Mucosa of rectum (tissue), 2 donors: ENCODE data around the gene LONRF3.

ENCODE experiments used
- H3K27ac ChIP-seq, 2 donors: one replicate each; pipeline ENCODE4 v1.7.0; 2013; ENCODE audit warnings: inconsistent platforms in 2 of 2, low read depth in 2 of 2, low read length in 2 of 2
- H3K27me3 ChIP-seq, 2 donors: one replicate each; pipeline ENCODE4 v1.7.0; 2013; ENCODE audit warnings: low read length in 2 of 2; ENCODE audit not compliant: control insufficient read depth in 2 of 2, insufficient read depth in 2 of 2
- H3K36me3 ChIP-seq, 2 donors: one replicate each; pipeline ENCODE4 v1.7.0; 2013; ENCODE audit warnings: low read length in 2 of 2; ENCODE audit not compliant: control insufficient read depth in 2 of 2, insufficient read depth in 2 of 2
- H3K4me1 ChIP-seq, 2 donors: one replicate each; pipeline ENCODE4 v1.7.0; 2013; ENCODE audit warnings: low read length in 2 of 2, mild to moderate bottlenecking in 1 of 2; ENCODE audit not compliant: control insufficient read depth in 2 of 2, insufficient read depth in 2 of 2
- H3K4me3 ChIP-seq, 2 donors: one replicate each; pipeline ENCODE4 v1.7.0; 2013; ENCODE audit warnings: low read length in 2 of 2
- H3K9ac ChIP-seq, 2 donors: one replicate each; pipeline ENCODE4 v1.7.0; 2013; ENCODE audit warnings: low read length in 2 of 2, low read depth in 1 of 2, mild to moderate bottlenecking in 1 of 2
- H3K9me3 ChIP-seq, 2 donors: one replicate each; pipeline ENCODE4 v1.7.0; 2013; ENCODE audit warnings: low read length in 2 of 2; ENCODE audit not compliant: control insufficient read depth in 2 of 2
- donor health status: healthy.
- donor health status: Normal muscosa, but diverticular disease.

The LONRF3 gene

DNA sequence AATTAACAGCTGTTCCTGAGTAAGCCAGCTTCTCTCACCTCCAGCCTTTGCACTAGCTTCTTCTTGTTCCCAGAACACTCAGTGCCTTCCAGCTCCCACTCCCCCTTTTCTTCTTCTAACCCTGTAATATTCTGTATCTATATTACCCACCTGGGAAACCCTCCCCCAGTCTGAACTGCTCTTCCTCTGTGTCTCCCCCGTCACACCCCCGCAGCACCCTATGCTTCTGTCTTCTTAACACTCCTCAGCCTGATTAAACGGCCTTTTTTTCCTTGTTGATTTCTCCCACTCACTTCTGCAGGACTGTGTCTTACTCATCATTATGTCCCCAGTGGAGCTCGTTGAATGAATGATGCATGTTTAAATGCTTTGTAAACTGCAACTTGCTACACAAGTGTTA lies 9.0 kb upstream of the LONRF3 start:
- Histone ChIP-seq H3K4me3 (no peak overlapping the region), H3K4me1 (peaks cover 0 to 2% of the 10 kb centered on the region in 2 donors), H3K27me3 (no peaks in the 10 kb centered on the region), H3K36me3 (no peaks in the 10 kb centered on the region), H3K9me3 (no peaks in the 10 kb centered on the region), H3K27ac (no peak overlapping the region), H3K9ac (no peak overlapping the region)

DNA sequence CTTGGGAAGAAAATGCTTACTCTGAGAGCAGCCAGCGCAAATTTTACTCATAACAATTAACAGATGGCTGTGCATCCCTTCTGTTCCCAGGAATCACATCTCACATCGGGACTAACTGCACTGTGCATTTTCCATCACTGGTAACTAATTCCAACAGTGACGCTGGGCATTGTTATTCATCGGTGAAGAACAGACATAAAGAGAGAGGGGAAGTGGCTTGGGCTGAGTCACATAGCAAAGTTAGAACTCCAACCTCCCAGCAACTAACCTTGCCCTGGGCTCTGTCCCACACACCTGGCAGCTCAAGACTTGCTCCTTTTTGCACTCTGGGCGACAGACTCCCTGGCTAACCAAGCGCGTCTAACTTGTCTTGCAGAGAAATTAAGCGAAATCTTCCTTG lies 6.4 kb upstream of the LONRF3 start:
- Histone ChIP-seq H3K4me3 (no peak overlapping the region), H3K9me3 (no peaks in the 10 kb centered on the region), H3K9ac (no peak overlapping the region), H3K27ac (no peak overlapping the region), H3K36me3 (no peaks in the 10 kb centered on the region), H3K4me1 (peaks cover 0 to 2% of the 10 kb centered on the region in 2 donors), H3K27me3 (peaks cover under 1 to 5% of the 10 kb centered on the region in 2 donors)

DNA sequence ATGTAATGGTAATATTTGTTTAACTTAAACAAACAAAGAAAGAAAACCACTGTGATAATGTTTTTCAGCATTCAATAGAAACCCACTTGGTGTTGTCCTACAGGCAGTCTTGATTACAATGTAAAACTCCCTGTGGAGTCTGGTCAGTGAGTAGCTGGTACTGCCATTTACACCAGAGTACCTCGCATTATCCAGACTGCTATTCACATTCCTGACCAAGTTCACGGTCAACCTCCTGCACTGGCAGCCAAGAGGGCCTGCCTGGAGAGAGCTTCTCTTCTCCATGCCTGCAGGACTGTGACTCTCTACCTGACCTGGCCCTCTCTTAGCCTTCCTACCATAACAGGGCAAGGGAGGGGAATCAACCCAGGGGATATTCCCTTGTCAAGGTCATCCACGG lies 2.9 kb upstream of the LONRF3 start:
- H3K4me1 ChIP-seq: peaks cover 3 to 8% of the 10 kb centered on the region in 2 donors
- H3K9ac ChIP-seq: no peak overlapping the region
- H3K36me3 ChIP-seq: no peaks in the 10 kb centered on the region
- H3K9me3 ChIP-seq: no peaks in the 10 kb centered on the region
- peaks cover 4 to 9% of the 10 kb centered on the region in 2 donors for H3K27me3 ChIP-seq
- H3K4me3 ChIP-seq: no peak overlapping the region
- H3K27ac ChIP-seq: no peak overlapping the region

DNA sequence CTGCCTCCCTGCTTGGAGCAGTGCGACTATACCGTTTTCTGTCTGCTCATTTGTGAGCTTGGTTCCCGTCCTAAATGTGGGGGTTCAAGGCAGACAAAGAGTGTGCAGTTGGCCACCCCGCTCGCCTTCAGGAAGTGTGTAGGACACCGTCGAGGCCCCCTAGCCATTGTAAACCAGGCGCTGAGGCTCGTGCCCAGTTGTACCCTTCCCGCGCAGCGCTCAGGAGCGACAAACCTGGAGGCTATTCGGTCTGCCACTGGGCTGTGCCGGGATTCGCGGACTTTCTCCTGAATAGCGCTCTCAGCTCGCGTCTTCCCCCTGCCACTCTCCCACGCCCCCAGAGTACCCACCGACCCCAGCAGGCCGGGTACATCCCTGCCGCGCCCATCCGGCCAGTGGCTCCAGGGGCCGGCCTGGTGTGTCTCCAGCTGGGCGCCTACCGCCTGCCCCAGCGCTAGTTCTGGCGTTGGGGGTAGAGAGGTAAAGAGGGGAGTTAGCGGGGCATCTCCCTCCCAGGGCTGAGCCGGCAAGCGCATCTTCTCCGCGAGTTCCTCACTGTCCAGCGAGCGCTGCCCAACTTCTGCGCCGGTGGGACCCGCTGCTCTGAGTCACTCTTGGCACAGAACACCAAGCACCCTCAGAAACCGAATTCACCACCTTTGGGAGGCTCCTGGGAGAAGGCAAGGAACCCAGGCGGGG lies 880 bp upstream of the LONRF3 start:
- H3K27ac ChIP-seq: no peak overlapping the region
- no peaks in the 10 kb centered on the region for H3K36me3 ChIP-seq
- H3K9me3 ChIP-seq: no peaks in the 10 kb centered on the region
- peaks cover 4 to 9% of the 10 kb centered on the region in 2 donors for H3K27me3 ChIP-seq
- H3K4me3 ChIP-seq: peak overlapping the region; percentile 51 to 71
- H3K4me1 ChIP-seq: peaks cover 3 to 12% of the 10 kb centered on the region in 2 donors
- no peak overlapping the region for H3K9ac ChIP-seq

DNA sequence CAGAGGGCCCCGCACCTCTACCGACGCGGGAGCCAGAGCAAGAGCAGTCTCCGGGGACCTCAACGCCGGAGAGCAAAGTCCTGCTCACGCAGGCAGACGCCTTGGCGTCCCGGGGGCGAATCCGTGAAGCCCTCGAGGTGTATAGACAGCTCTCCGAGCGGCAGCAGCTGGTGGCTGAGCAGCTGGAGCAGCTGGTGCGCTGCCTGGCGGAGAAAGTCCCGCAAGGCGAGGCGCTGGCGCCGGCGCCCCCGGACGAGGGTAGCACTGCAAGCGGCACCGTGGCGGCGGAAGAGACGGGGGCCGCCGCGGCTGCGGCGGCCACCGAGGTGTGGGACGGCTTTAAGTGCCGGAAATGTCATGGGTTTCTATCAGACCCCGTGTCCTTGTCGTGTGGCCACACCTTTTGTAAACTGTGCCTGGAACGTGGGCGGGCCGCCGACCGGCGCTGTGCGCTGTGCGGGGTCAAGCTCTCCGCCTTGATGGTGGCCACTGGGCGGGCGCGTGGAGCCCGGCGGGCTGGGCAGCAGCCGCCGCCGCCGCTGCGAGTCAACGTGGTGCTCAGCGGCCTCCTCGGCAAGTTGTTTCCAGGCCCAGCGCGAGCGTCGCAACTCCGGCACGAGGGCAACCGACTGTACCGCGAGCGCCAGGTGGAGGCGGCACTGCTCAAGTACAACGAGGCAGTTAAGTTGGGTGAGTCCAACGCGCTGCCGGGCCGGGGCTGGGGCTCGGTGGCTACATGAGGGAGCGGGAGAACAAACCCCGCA lies 672 bp downstream of the LONRF3 start:
- H3K9me3 ChIP-seq: no peaks in the 10 kb centered on the region
- H3K4me1 ChIP-seq: peaks cover 3 to 12% of the 10 kb centered on the region in 2 donors
- peaks cover 0 to 3% of the 10 kb centered on the region in 2 donors for H3K36me3 ChIP-seq
- peak overlapping the region; percentile 78 to 80 for H3K27ac ChIP-seq
- peak overlapping the region; percentile 71 to 72 for H3K4me3 ChIP-seq
- peaks cover 4 to 9% of the 10 kb centered on the region in 2 donors for H3K27me3 ChIP-seq
- peak overlapping the region; percentile 70 to 80 for H3K9ac ChIP-seq

DNA sequence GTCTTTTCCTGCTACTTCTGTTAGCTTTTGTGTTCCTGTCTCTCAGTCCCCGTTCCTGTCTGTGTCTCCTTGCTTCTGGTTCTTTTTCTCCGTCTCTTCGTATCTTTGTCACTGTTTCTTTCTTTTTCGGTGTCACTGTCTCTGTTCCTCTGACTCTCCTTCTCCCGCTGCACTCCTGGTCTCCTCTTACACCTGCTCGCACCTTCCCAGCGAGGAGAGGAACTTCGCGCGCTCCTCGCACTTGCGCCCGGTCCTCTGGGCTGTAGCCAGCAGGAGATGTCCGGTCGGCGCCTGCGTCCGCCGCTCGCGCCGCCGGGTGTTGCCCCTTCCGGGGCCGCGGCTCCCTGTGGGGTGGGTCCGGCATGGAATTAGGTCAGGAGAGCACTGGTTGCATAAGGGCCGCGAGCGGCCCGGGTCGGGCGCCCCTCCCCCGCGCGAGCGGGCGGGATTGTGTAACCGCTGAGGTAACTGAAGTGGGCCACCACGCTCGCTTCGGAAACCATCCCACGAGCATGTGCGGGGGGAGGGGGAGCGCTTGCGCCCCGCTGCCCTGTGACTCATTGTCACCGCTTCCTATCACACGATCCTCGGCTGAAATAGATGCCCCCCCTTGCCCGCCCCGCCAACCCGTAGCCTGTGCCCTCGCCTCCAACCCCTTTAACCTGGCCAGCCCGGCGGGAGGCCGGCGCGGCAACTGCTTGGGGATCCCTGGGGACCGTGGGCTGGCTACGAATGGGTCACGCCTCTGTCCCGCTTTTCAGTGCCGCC lies 1.6 kb downstream of the LONRF3 start:
- peaks cover 3 to 12% of the 10 kb centered on the region in 2 donors for H3K4me1 ChIP-seq
- peaks cover 4 to 8% of the 10 kb centered on the region in 2 donors for H3K27me3 ChIP-seq
- H3K9me3 ChIP-seq: no peaks in the 10 kb centered on the region
- peak overlapping the region; percentile 14 to 80 for H3K9ac ChIP-seq
- peak overlapping the region; percentile 71 to 72 for H3K4me3 ChIP-seq
- peaks cover 0 to 3% of the 10 kb centered on the region in 2 donors for H3K36me3 ChIP-seq
- H3K27ac ChIP-seq: peak overlapping the region; percentile 78 to 80

DNA sequence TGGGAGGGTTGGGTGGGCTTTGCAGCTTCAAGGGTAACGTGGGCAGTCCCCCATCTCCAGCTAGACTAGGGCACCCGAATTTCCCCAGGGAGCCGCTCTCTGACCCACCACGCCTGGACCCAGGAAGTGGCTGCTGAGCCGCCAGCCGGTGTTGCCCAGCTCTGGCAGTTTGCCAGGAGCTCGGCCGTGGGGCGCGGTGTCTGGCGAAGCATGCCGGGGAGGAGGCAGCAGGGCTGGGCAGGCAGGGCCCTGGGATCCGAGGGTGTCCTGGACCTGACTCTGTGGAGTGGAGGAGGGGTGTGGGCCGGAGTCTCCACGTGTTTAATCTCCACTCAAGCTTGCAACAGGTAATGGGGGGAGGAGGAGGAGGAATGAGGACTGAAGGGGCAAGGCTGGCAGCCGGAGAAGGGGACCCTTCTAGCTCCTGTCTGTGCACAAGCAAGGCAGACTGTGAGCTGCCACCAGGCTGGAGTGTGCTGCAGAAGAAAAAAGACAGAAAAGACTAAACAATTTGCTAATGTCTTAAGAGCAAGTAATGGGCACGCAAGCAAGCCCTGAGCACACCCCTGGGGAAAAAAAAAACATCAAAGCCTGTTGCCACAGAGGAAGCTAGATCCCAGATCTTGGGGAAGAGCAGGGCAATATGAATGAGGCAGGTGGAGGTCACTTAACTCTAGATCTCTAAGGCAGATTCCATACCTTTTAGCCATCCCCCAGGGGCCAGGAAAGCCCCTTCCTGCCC lies 2.4 kb downstream of the LONRF3 start:
- H3K9me3 ChIP-seq: no peaks in the 10 kb centered on the region
- peak overlapping the region; percentile 71 to 72 for H3K4me3 ChIP-seq
- H3K36me3 ChIP-seq: peaks cover 0 to 3% of the 10 kb centered on the region in 2 donors
- peaks cover 3 to 12% of the 10 kb centered on the region in 2 donors for H3K4me1 ChIP-seq
- peak overlapping the region in 1 of 2 donors; percentile 80 for H3K9ac ChIP-seq
- H3K27me3 ChIP-seq: peaks cover 4 to 6% of the 10 kb centered on the region in 2 donors
- H3K27ac ChIP-seq: peak overlapping the region; percentile 78 to 80

DNA sequence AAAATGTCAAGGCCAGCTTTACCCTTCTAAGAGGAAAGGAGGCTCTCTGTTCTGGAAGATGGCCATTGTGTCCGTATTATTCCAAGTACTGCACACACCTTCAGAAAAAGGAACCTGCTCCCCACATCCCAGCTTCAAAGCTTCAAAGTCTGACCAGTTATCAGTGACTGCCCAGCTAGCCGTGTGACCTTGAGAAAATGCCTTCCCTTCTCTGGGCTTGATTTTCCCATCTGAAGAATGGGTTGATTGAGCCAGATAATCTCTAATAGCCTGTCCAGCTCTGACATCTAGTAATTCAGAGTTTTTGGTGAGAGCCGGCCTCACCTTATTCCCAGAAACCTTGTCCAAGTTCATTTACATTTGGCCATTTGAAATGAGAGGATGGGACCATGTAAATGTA lies 3.0 kb downstream of the LONRF3 start:
- Histone ChIP-seq H3K9ac (no peak overlapping the region), H3K4me3 (no peak overlapping the region), H3K36me3 (peaks cover 0 to 3% of the 10 kb centered on the region in 2 donors), H3K4me1 (peaks cover 3 to 12% of the 10 kb centered on the region in 2 donors), H3K9me3 (no peaks in the 10 kb centered on the region), H3K27ac (no peak overlapping the region), H3K27me3 (peaks cover 4 to 6% of the 10 kb centered on the region in 2 donors)

DNA sequence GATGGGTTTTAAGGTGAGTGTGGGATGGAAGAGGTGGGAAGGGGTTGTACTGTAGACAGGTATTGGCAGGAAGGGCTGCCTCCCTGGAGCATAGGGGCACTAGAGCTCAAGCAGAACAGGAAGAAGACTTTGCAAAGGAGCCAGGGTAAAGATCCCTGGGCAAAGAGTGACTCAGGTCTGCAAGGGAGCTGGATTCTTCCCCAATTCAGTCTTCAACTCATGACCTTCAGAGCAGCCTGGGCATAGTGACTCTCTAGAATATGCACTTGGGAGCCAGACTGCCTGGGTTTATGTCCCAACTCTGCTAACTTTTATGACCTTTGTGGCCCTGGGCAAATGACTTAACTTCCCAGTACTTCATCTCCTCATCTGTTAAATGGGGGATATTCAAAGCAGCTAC lies 4.0 kb downstream of the LONRF3 start:
- H3K9me3 ChIP-seq: no peaks in the 10 kb centered on the region
- peaks cover 3 to 9% of the 10 kb centered on the region in 2 donors for H3K4me1 ChIP-seq
- peaks cover 0 to 2% of the 10 kb centered on the region in 2 donors for H3K27me3 ChIP-seq
- H3K36me3 ChIP-seq: peaks cover 0 to 3% of the 10 kb centered on the region in 2 donors
- no peak overlapping the region for H3K9ac ChIP-seq
- no peak overlapping the region for H3K4me3 ChIP-seq
- no peak overlapping the region for H3K27ac ChIP-seq
